T-helper 2 cell treated with Interferon-gamma antibody and Interleukin-4, amounts not matched to agents 5 μg/mL and 100 μg/mL, for 36 hours (primary cell): ENCODE data around the gene MAP3K2.

Source experiments
- DNase-seq: peaks from one replicate; pipeline ENCODE4 v3.0.0; 2021; ENCODE audit warnings: low spot score
- H3K27ac Mint-ChIP-seq: one replicate; pipeline ENCODE4 v1.8.0; 2021; ENCODE audit warnings: mild to moderate bottlenecking, mixed read lengths
- H3K27me3 Mint-ChIP-seq: one replicate; pipeline ENCODE4 v1.8.0; 2021; ENCODE audit warnings: low read depth, mixed read lengths
- H3K36me3 Mint-ChIP-seq: one replicate; pipeline ENCODE4 v1.8.0; 2021; ENCODE audit warnings: low read depth, mixed read lengths
- H3K4me1 Mint-ChIP-seq: one replicate; pipeline ENCODE4 v1.8.0; 2021; ENCODE audit warnings: low read depth, mixed read lengths
- H3K4me3 Mint-ChIP-seq: one replicate; pipeline ENCODE4 v1.8.0; 2022; ENCODE audit warnings: mild to moderate bottlenecking, moderate library complexity, mixed read lengths
- H3K9me3 Mint-ChIP-seq: one replicate; pipeline ENCODE4 v1.8.0; 2021; ENCODE audit warnings: mixed read lengths

Gene MAP3K2

GRCh38 chr2:127387655-127388422 is at the start of gene MAP3K2:
Gene MAP3K2 (minus strand): TSS chr2:127387975. CDS start chr2:127343129, 44,846 bp downstream.
- peak within 1 kb of the TSS; percentile 90 for H3K4me3 Mint-ChIP-seq
- H3K9me3 Mint-ChIP-seq, result no peaks in the 10 kb centered on the region
- DNase-seq, result peak; percentile 90
- peak within 1 kb of the TSS; percentile 97 for H3K27ac Mint-ChIP-seq
- peaks cover 58% of the 10 kb centered on the region for H3K4me1 Mint-ChIP-seq
- no peaks in the 10 kb centered on the region for H3K27me3 Mint-ChIP-seq
- peaks cover 7% of the 10 kb centered on the region for H3K36me3 Mint-ChIP-seq

- no peak for DNase-seq
- Mint-ChIP-seq H3K4me1 (no peaks in the 10 kb centered on the region), H3K27ac (no peak overlapping the region), H3K4me3 (no peak overlapping the region), H3K36me3 (no peaks in the 10 kb centered on the region), H3K9me3 (no peaks in the 10 kb centered on the region), H3K27me3 (no peaks in the 10 kb centered on the region)
Observed at GRCh38 chr2:127437056-127437455, 49.3 kb upstream of the MAP3K2 start.

GRCh38 chr2:127434515-127434914 is 46.7 kb upstream of the MAP3K2 start:
- Mint-ChIP-seq H3K4me1 (no peaks in the 10 kb centered on the region), H3K27me3 (no peaks in the 10 kb centered on the region), H3K27ac (no peak overlapping the region), H3K9me3 (no peaks in the 10 kb centered on the region), H3K36me3 (no peaks in the 10 kb centered on the region), H3K4me3 (no peak overlapping the region)
- DNase-seq, result no peak

- H3K27ac Mint-ChIP-seq, result no peak overlapping the region
- H3K36me3 Mint-ChIP-seq, result no peaks in the 10 kb centered on the region
- H3K9me3 Mint-ChIP-seq, result no peaks in the 10 kb centered on the region
- no peak for DNase-seq
- no peaks in the 10 kb centered on the region for H3K4me1 Mint-ChIP-seq
- no peak overlapping the region for H3K4me3 Mint-ChIP-seq
- no peaks in the 10 kb centered on the region for H3K27me3 Mint-ChIP-seq
Observed at GRCh38 chr2:127431408-127432023, 43.7 kb upstream of the MAP3K2 start.

GRCh38 chr2:127429844-127430425 is 42.2 kb upstream of the MAP3K2 start:
- no peak for DNase-seq
- no peaks in the 10 kb centered on the region for H3K36me3 Mint-ChIP-seq
- H3K27me3 Mint-ChIP-seq, result peaks cover 5% of the 10 kb centered on the region
- no peaks in the 10 kb centered on the region for H3K9me3 Mint-ChIP-seq
- H3K27ac Mint-ChIP-seq, result no peak overlapping the region
- H3K4me1 Mint-ChIP-seq, result no peaks in the 10 kb centered on the region
- H3K4me3 Mint-ChIP-seq, result no peak overlapping the region

- Mint-ChIP-seq H3K27ac (no peak overlapping the region), H3K36me3 (no peaks in the 10 kb centered on the region), H3K4me1 (no peaks in the 10 kb centered on the region), H3K27me3 (peaks cover 5% of the 10 kb centered on the region), H3K4me3 (no peak overlapping the region), H3K9me3 (no peaks in the 10 kb centered on the region)
- no peak for DNase-seq
Observed at GRCh38 chr2:127429291-127429690, 41.5 kb upstream of the MAP3K2 start.

- Mint-ChIP-seq H3K9me3 (no peaks in the 10 kb centered on the region), H3K27ac (no peak overlapping the region), H3K27me3 (peaks cover 10% of the 10 kb centered on the region), H3K4me3 (no peak overlapping the region), H3K36me3 (no peaks in the 10 kb centered on the region), H3K4me1 (peaks cover 2% of the 10 kb centered on the region)
- DNase-seq, result no peak
Observed at GRCh38 chr2:127428815-127429109, 41.0 kb upstream of the MAP3K2 start.

- peaks cover 5% of the 10 kb centered on the region for H3K4me1 Mint-ChIP-seq
- no peaks in the 10 kb centered on the region for H3K36me3 Mint-ChIP-seq
- peaks cover 16% of the 10 kb centered on the region for H3K27me3 Mint-ChIP-seq
- no peak overlapping the region for H3K27ac Mint-ChIP-seq
- no peak overlapping the region for H3K4me3 Mint-ChIP-seq
- no peak for DNase-seq
- H3K9me3 Mint-ChIP-seq, result no peaks in the 10 kb centered on the region
Observed at GRCh38 chr2:127428057-127428814, 40.5 kb upstream of the MAP3K2 start.

- H3K27ac Mint-ChIP-seq, result no peak overlapping the region
- no peak overlapping the region for H3K4me3 Mint-ChIP-seq
- DNase-seq, result no peak
- peaks cover 5% of the 10 kb centered on the region for H3K4me1 Mint-ChIP-seq
- H3K9me3 Mint-ChIP-seq, result no peaks in the 10 kb centered on the region
- H3K36me3 Mint-ChIP-seq, result no peaks in the 10 kb centered on the region
- peaks cover 19% of the 10 kb centered on the region for H3K27me3 Mint-ChIP-seq
Observed at GRCh38 chr2:127427376-127428056, 39.7 kb upstream of the MAP3K2 start.

- Mint-ChIP-seq H3K4me3 (no peak overlapping the region), H3K9me3 (no peaks in the 10 kb centered on the region), H3K36me3 (no peaks in the 10 kb centered on the region), H3K27ac (no peak overlapping the region), H3K27me3 (peaks cover 27% of the 10 kb centered on the region), H3K4me1 (peaks cover 7% of the 10 kb centered on the region)
- no peak for DNase-seq
Observed at GRCh38 chr2:127426501-127427354, 39.0 kb upstream of the MAP3K2 start.

GRCh38 chr2:127425540-127426490 is 38.0 kb upstream of the MAP3K2 start:
- peaks cover 7% of the 10 kb centered on the region for H3K4me1 Mint-ChIP-seq
- no peak overlapping the region for H3K27ac Mint-ChIP-seq
- H3K9me3 Mint-ChIP-seq, result no peaks in the 10 kb centered on the region
- no peaks in the 10 kb centered on the region for H3K36me3 Mint-ChIP-seq
- no peak overlapping the region for H3K4me3 Mint-ChIP-seq
- DNase-seq, result no peak
- H3K27me3 Mint-ChIP-seq, result peaks cover 34% of the 10 kb centered on the region
